CD4-positive, alpha-beta T cell treated with Interleukin-1 beta for 1 hour (primary cell): Measurements from ENCODE around the gene ZNF668.
"Not testable (repeated sequence)": the region's sequence is repeated elsewhere in the genome, so short reads cannot be mapped to it uniquely, and the experiment has no call there.

Source experiments
- DNase-seq, 2 donors: peaks; one replicate each; pipeline ENCODE4 v3.0.0-alpha.2; 2020 to 2022

ZNF668 gene

DNA sequence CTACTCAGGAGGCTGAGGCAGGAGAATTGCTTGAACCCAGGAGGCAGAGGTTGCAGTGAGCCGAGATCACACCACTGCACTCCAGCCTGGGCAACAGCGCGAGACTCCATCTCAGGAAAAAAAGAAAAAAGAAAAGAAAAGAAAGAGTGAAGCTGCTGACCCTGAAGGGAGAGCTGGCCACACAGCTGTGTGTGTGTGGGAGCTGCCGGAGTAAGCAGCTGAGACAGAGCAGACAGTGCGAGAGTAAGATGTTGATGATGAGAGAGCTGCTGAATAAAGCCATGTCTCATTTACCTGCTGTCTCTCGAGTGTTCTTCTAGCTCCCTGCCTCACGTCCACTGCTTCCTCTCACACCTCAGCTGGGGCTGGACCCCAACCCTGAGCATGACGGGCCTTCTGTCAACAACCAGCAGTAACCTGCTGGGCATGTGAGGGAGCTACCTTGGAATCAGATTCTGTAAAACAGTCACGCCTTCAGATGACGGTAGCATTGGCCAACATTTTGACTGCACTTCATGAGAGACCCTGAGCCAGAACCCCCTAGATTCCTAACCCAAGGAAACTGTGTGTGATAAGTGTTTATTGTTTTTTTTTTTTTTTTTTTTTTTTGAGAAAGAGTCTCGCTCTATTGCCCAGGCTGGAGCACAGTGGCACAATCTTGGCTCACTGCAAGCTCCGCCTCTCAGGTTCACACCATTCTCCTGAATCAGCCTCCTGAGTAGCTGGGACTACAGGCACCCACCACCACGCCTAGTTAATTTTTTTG, 27.0 kb upstream of the ZNF668 start:
- DNase-seq, result not testable (repeated sequence)

DNA sequence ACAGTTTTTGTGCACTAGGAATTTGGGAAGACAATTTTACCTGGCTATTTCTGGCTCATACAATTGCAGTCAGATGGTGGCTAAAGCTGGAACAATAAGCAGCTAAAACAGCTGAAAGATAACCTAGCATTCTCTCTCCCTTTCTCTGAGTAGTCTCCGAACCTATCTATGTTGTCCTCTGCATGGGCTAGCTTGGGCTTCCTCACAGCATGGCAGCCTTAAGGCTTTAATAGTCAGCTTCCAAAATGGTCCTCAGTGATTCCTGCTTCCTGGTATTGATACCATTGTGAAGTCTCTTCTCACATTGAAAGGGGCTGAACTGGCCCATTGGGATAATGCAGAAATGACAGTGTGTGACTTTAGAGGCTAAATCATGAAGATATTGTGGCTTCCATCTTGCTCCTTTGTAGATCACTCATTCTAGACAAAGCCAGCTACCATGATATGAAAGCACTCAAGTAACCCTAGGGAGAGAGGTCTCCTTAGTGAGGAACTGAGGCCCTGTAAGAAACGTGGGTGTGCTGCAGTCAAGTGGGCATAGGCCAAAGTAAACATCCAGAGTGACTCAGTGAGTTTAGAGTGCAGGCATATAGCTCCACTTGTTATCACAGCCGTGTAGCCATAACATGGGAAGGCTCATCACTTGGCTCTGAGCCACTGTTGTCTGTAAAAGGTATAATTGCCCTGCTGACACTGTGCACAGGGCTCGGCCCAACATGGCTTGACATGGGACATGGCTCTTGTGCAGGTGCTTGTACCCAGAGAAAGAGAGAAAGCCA, 26.0 kb upstream of the ZNF668 start:
- DNase-seq, result no peak

DNA sequence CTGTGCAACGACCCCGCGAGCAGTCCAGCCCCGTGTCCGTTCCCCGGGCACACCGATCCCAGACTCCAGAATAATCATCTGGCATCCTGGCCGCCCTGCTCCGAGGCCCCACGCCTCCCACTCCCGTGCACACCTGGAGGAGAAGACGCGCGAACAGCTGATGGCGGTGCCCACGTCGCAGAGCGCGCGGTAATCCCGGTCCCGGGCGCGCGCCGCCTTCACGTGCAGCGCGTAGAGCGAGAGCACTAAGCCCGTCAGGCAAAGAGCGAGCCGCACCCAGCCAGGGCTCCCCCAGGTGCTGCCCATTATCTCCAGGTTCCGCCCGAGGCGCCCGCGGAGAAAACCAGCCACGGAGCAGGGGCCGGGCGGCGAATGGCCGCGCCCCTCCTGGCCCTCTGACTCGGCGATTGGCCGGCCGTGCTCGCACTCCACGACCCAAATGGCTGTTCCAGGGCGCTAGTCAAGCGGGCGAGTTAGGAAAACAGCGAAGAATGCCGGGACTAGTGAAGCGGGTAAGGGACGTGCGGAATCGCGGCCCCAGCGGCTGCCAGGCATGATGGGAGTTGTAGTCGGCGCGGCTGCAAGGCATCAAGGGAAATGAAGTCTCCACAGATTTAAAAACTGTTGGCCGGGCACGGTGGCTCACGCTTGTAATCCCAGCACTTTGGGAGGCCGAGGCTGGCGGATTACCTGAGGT, 20.5 kb upstream of the ZNF668 start, which contains the start of gene VKORC1:
TSS of gene VKORC1 (minus strand) at position 374 of the 697 bp plus-strand sequence. CDS start at position 306, 68 bp downstream.
- DNase-seq, result peak; percentile 88 to 89

DNA sequence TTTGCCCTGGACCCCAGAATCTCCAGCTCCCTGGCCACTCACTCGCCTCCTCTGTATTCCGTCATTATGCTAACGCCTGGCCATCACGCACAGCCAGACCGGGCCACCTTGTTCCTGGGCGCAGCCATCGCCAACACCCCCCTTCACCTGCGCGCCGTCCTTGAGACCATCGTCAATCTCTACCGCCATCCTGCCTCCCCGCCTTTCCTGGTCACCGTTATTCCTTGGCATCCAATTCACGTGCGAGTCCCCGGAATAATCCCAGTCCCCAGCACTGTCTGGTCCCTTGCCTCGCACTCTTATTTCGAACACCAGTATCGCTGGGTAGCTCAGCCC, 20.0 kb upstream of the ZNF668 start:
- DNase-seq, result no peak

DNA sequence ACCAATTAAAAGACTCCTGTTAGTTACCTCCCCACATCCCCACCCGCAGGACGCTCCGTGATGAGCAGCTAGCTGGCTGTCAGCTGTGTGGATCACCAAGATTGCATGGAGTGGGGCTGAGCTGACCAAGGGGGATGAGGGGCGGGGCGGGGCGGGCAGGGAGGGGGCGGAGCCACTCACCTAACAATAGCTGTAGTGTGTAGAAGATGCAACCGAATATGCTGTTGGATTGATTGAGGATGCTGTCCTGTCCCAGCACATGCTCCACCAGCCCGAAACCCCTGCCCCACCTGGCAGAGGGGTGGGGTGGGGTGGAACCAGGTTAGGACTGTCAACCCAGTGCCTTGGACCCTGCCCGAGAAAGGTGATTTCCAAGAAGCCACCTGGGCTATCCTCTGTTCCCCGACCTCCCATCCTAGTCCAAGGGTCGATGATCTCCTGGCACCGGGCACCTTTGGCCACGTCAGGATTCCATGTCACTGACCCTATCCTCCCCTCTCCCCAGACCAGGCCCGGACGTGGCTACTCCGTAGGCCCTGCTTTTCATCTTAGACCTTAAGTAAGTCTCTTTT, 19.2 kb upstream of the ZNF668 start:
- no peak for DNase-seq

DNA sequence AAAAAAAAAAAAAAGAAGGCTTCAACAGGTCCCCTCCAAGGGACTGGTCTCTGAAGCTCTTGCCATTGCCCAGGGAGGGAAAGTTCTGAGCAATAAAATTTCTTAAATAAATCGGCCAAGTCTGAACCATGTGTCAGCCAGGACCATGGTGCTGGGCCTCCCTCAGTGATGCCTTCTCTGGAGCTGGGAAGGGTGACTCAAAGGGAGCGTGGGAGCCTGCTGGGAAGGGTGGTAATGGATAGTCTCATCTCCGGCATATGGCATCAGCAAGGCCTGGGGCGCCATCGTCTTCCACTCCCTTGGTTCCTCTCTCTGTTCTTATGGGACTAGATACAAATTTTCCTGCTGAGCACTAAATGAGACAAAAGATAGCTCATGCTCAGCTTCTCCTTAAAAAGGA, 18.3 kb upstream of the ZNF668 start:
- no peak for DNase-seq

DNA sequence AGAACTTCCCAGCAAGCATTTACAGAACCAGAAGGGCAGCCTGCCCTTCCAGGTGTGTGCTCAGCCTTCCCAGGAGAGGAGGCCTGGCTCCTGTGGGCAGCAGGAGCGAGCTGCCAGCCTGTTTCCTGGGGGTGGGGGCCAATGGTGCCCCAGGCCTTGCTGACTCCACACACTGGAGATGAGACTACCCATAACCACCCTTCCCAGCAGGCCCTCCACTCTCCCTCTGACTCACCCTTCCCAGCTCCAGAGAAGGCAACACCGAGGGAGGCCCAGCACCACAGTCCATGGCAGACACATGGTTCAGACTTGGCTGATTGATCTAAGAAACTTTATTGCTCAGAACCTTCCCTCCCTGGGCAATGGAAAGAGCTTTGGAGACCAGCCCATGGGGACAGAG, 16.5 kb upstream of the ZNF668 start:
- DNase-seq, result no peak

DNA sequence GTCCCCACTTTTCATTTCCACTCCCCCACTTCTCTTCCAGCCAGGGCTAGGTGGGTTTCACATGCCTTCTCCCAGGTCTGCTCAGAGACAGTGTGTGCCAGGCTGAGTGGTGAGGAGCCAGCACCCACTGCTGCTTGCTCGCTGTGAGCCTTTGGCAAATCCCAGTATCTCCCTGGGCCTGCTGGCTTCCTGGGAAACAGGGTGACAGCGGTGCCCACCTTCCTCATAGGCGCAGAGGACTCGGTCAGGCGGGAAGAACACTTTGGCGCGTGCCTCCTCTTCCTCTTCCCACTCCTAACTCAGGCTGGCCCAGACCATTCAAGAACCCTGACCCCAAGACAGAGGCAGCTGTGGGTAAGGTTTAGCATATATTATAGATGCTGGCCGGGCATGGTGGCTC, 15.2 kb upstream of the ZNF668 start:
- no peak for DNase-seq

DNA sequence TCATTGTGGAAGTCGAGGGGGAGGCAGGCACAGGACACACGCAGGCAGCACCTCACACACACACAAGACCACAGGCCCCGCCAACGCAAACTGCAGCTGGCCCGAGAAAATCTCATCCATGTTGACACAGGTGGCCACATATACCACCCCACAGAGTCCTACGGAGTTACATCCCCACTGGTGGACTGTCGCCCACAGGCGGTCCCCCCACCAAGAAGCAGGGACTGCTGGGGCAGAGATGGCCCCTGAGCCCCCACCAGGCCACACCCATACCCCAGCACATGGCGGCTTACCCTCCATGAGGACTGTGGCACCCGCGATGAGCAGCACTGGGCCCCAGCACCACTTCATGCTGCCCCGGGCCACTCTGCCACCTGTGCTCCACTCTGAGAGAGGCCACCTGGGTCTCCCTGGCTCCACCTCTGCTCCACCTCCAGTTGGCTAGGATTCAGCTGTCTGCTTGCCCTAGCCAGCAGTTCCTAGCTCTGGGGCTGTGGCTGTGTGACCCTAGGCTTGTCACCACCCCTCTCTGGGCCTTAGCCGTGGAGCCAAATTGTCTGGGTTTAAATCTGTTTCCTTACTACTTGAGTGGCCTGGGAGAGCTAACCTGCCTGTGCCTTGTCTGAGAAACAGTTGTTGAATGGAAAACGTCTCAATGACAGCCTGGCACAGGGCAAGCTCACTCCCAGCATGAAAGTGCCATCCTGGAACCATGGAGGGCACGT, 14.6 kb upstream of the ZNF668 start, which contains the start of gene PRSS53:
TSS of gene PRSS53 (minus strand) at position 485 of the 725 bp plus-strand sequence. CDS start at position 351, 134 bp downstream.
- no peak for DNase-seq

DNA sequence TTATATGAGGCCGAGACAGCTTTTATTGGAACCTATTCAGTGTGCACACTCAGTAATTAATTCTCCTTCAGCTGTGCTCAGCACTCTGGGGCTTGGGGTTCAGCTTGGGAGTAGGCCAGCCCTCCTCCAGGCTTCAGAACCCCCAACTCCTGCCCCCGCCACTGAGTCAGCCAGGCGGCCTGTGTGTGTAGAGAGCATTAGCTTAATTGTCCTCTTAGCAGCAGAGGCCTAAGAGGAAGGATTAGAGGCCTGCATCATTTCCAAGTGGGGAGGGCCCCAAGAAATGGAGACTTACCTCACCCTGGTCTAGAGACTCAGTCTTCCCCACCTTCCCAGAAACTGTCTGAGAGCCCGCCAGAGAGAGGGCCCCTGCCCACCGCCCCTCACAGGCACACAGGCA, 13.9 kb upstream of the ZNF668 start:
- no peak for DNase-seq

DNA sequence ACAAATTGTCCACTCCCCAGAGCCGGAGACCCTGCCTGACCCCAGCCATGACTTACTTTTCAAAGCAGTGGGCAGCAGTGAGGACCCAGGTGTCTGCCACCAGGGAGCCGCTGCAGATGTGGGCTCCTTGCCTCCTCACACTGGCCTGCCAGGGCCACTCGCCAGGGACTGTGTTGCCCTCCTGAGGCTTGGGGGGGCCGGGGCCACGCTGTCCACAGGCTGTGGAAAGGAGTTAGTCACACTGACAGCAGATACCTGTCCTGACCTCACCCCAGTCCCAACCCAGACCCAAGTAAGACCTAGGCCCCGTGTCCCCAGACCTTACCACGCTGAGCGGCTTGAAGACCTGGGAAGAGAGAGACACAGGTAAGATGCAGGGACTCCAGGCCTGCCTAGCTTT, 13.4 kb upstream of the ZNF668 start:
- DNase-seq, result no peak

DNA sequence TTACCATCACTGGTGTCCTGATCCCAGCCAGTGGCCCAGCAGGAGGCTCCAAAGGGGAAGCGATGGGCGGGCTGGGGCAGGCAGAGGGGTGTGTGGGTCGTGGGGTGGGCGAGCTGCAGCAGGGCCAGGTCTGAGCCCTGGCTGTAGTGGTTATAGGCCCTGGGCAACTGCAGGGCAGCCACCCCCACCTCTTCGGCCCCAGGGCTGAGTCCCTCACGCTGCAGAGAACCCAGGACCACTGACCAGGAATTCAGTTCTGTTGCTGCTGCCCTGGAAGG, 12.5 kb upstream of the ZNF668 start:
- DNase-seq, result no peak

DNA sequence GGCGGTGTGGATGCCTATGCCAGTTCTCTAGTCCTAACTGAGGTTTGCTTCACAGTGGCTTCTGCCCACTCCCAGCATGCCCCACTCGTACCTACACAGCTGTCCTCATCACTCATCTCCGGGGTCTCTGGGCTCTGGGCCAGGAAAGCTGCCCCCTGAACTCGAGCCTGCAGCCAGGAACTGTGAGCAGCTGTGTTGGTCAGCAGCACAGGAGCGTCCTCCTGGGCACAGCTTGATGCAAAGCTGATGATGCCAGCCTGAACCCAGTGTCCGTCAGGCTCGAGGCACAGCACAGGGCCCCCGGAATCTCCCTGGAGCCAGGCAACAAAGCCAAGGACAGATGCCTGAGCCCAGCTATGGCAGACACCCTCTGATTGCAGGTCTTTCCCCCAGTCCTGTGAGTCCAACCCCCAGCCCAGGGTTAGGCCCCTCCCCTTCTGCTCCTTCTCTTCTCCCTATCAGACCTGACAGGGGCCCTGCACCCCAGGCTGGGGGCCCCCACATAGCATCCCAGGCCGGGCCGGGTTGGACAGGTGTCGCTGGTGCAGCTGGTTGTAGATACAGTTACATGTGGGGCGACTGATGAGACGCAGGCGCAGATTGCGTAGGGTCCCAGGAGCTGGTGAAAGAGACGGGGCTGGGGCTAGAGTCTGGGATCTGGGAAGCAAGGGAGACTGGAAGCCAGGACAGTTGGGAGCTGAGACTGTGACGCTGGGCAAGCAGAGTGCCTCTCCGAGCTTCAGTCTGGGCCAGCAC, 12.0 kb upstream of the ZNF668 start:
- no peak for DNase-seq

DNA sequence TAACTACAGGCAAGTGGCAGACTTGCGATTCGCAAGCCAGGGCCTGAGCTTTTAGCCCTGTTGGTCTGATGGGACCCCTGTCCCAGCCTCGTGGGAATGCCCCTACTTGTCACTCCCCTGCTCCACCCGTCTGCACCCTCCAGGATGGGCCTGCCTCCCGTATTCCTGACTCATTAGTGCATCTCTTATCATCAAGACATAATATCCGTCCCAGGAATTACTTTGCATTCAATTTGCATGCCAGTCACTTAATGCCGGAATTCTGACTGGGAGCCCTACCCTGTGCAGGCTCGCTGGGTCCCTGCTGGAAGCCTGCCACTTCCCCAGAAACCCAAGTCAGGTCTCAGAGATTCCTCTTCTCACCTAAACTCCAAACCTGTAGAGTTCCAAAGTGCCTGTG, 11.4 kb upstream of the ZNF668 start:
- DNase-seq, result no peak

DNA sequence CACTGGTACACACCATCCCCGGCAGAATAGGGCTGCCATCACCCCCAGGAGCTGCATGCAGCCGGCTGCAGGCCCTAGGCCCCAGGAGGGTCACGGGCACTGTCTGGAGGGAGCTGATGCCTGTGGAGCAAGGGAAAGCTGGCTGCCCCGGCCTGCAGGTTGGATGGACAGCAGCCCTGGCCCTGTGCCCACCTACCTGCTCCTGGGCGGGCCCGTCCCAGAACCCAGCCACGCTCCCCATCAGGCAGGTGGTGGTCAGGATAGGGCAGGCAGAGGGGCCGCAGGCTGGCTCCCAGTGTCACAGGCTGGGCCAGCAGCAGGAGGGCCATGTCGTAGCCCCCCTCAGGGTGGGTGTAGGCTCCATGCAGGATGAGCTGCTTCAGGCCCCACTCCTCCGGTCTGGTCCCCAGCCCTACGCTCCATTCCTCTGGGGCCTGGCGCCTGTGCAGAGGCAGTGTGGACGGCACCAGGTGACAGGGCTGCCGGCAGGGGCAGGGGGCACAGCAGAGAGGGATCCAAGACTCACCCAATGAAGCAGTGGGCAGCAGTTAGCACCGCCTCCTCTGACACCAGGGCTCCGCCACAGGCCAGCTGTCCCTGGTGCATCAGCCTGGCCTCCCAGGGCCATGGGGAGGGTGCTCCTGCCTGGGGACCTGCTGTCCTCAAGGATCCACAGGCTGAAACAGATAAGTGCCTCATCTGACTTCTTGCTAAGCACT, 10.7 kb upstream of the ZNF668 start:
- DNase-seq, result no peak

DNA sequence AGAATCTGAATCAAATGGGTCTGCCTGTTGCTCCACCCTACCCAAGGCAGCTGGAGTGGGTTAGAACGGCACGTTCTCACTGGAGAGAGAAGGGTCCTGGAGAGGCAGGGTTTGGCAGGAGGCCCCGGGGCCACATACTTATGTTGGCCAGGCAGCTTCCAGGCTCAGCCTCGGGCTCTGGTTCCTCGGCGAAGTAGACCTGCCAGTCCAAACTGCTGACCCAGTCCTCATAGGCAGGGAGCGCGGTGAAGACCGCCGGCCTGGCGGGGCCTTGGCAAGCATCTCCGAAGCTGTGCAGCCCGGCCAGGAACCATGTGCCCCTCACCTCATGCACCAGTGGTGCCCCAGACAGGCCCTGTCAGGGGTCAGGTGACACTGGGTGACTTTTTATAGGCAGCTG, 9.9 kb upstream of the ZNF668 start:
- DNase-seq, result no peak

DNA sequence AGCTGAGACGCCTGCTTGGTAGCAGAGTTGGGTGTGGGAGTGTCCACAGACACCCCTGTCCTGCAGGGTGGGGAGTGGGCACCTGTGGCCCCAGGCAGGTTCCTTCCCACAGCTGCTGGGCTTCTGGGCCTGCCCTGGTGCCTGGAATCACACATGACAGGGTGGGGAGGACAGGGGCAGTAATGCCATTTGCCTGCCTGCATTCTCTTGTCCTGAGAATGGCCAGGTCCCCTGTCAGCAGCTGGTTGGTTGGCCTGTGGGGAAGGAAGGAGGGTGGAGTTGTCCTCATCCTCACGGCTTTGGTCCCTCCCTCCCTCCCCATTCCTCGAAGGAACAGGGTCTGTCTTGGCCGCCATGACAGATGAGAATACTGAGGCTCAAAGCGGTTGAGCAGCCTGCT, 9.5 kb upstream of the ZNF668 start:
- no peak for DNase-seq

DNA sequence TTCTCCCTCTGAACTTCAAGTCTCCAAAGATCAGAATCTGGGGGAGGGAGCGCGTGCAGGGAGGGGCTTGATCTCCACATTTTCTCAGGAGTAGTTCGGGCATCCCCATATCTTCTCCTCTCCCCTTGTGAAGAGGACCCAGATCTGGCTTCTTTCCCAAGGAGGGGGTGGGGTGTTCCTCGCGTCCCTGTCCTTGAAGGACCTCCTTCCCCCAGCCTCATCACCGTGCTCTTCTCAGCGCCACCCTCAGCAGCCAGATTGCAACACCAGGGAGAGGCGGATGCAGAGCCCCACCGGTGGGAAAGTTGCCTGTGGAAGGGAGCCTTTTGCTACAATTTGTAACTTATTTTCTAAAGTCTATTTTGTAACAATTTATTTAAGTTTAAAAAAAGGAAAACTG, 9.0 kb upstream of the ZNF668 start:
- DNase-seq, result no peak

DNA sequence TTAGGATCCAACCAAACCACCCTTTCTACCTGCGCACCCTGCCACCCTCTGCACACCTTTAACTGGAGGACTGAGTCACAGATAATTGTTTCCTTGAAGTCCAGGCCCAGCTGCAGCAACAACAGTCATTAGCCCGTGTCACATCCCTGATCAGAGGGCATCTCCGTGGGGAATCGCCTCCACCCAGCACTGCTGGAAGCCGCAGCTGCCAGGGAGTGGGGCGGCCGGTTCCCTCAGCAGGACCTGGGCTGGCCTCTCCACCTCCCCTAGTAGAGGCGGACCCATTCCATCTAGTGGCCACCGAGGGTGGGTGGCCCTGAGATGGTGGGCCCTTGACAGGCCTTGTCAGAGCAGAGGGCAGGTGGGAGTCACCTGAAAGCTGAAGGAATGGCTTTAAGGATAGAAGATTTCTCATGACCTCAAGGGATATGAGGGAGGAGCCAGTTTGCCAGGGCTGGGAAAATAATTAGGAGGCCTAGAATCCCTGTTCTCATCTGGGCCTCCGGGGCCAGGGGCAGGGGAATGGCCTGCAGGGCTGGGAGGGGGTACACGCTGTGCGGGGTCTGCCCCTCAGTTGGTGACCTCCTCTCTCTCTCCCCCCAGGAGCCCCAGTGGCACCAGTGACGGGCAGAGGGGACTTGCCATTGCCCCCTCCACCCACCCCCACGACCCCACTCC, 8.5 kb upstream of the ZNF668 start:
- DNase-seq, result no peak

DNA sequence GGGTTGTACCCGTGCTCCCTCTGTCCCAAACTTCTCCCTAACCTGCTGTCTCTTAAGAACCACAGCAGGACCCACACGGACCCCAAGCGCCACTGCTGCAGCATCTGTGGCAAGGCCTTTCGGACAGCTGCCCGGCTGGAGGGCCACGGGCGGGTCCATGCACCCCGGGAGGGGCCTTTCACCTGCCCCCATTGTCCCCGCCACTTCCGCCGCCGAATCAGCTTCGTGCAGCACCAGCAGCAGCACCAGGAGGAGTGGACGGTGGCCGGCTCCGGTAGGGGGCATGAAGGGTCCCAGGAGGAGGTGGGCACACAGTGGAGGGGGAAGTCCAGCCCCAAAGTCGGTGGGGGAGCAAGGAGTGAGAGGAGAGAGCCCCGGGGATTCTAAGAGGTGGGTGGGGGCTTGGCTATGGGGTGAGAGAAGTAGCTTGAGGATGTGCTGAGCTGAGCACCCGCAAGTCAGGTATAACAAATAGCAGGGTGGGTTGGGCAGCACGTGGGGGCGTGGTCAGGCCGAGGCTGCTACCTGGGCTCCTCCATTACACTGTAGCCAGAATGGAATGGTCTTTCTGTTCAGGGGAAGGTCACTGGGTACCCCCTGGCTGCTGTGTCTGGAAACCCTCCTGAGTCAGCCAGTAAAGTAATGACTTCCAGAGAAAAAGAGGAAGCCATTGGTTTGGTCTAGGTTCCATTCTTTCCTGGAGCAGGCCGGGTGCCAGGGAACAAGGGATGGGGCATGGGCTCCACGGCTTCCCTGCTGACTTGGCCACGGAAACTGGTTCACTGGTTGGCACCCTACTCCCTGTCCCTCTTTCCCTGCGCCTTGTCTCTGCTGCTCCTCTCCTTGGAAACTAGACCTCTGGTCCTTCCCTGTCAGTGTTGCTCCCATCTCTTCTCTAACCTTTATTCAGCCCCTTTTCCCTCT, 7.7 kb upstream of the ZNF668 start:
- DNase-seq, result no peak
